ENCODE measurements around the gene AKAP1.

The AKAP1 gene, protein sequence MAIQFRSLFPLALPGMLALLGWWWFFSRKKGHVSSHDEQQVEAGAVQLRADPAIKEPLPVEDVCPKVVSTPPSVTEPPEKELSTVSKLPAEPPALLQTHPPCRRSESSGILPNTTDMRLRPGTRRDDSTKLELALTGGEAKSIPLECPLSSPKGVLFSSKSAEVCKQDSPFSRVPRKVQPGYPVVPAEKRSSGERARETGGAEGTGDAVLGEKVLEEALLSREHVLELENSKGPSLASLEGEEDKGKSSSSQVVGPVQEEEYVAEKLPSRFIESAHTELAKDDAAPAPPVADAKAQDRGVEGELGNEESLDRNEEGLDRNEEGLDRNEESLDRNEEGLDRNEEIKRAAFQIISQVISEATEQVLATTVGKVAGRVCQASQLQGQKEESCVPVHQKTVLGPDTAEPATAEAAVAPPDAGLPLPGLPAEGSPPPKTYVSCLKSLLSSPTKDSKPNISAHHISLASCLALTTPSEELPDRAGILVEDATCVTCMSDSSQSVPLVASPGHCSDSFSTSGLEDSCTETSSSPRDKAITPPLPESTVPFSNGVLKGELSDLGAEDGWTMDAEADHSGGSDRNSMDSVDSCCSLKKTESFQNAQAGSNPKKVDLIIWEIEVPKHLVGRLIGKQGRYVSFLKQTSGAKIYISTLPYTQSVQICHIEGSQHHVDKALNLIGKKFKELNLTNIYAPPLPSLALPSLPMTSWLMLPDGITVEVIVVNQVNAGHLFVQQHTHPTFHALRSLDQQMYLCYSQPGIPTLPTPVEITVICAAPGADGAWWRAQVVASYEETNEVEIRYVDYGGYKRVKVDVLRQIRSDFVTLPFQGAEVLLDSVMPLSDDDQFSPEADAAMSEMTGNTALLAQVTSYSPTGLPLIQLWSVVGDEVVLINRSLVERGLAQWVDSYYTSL

DNA sequence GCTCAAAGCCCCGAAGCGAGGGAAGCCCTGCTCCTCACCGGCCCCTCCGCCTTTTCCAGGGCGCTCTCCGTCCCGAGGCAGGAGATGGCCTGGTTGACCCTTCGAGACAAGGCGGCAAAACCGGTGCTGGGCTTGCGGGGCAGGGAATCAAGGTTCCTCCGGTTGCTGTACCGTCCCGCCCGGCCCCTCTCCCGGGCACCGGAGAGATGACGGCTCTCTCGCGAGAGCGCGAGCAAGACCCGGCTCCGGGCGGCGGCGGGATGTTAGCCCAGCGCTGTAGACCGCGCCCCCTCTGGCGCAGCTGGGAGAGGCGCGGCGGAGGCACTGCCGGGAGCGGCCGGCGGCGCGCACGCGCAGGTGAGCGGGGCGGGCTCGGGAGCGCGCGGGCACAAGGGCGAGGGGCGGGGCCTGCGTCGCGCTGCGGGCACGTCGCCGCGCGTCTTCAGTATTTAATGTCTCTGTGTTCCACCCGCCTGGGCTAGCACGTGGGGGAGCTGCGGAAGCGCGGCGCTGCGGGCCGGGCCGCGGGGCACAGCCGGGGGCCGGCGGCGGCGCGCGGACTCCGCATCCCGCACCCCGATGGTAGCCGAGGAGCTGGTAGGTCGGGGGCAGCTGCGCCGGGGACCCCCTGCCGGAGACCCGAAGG lies at the start of gene AKAP1:
AKAP1 (plus strand) TSS at position 445 of the 646 bp plus-strand sequence. CDS start 20,219 bp downstream, outside the sequence.
- DNase-seq, result peak; percentile 97

DNA sequence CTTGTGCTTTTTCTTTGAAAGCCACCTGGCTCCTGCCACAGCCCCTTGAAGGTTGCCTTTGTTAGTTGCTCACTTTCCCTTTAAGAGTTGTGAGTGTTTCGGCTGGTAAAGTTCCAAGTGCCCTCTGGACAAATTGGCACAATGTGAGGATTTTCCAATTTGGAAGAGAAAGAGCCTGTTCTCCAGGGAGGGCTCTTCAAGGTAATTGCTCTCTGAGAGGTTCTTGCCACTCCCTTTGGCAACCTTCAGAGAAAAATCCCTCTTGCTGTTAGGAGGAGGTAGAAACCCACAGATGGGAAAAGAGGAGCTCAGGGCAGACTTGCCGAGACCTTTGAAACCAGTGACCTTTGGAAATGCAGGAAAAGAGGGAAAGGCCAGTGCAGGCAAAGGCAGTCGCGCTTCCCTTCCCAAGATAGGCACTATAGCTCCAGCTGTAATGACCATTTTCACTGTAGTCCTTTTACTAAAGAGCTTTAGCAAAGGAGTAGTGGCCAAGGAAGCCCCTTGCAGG lies 49.0 kb upstream of the AKAP1 start:
- DNase-seq, result no peak

DNA sequence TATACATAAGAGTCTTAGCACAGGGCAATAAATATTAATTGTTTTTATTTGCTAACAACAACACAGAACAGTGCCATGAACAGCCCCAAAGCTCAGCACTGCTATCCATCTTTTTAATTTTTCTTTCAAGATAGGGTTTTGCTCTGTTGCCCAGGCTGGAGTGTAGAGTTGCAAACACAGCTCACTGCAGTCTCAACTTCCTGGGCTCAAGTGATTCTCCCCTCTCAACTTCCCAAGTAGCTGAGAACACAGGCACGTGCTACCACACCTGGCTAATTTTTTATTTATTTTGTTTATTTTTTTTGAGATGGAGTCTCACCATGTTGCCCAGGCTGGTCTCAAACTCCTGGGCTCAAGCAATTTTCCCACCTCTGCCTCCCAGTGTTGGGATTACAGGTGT lies 47.6 kb upstream of the AKAP1 start:
- DNase-seq, result no peak

DNA sequence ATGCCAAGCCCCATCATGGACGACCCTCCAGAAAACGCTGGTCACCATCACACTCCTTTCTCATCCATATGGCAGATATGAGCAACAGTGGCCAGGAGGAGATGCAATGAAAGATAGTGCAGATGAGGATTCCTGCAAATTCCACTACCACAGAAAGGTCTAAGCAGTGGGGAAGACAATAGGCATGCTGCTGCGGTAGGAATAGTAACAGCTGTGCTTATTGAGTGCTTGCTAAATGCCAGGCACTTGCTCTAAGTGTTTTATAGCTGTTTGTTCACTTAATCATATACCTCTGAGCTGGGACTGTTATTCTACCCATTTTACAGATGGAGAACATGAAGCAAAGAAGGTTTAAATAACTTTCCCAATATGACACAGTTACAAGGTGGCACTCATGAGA lies 46.6 kb upstream of the AKAP1 start:
- DNase-seq, result no peak

DNA sequence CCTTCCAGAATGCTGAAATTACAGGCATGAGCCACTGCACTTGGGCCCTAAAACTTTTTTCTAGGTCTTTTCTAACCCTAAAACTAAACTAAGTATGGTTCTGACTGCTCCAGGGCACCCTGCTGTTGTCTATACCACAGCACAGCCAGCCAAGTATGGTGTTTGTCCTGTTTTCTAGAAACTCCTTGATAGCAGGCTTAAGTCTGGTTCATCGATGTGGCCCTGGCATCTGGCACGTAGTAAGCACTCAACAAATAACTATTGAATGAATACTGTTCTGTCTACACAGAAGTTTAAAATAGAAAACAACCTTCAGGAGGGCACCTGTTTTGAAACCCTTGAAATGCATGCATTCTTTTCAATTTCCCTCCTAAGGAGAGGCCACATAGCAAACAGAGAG lies 44.5 kb upstream of the AKAP1 start:
- DNase-seq, result no peak

DNA sequence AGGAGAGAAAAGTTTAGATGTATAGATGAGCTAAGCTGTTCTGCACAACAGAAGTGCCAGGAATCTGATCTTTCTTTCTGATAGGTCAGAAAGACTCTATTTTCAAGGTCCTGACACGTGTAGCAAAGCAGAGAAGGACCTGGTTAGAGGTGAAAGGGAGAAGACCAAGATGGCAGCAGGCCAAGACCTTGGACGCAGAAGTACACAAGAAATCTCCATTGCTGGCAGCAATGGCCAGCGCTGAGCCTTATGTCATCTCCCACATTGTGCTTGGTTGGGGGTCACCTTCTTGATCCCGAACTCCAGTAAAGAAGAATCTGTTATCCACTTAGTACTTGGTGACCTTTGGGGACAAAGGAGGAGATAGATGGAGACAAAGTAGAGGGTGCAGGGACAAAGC lies 41.8 kb upstream of the AKAP1 start:
- DNase-seq, result no peak

DNA sequence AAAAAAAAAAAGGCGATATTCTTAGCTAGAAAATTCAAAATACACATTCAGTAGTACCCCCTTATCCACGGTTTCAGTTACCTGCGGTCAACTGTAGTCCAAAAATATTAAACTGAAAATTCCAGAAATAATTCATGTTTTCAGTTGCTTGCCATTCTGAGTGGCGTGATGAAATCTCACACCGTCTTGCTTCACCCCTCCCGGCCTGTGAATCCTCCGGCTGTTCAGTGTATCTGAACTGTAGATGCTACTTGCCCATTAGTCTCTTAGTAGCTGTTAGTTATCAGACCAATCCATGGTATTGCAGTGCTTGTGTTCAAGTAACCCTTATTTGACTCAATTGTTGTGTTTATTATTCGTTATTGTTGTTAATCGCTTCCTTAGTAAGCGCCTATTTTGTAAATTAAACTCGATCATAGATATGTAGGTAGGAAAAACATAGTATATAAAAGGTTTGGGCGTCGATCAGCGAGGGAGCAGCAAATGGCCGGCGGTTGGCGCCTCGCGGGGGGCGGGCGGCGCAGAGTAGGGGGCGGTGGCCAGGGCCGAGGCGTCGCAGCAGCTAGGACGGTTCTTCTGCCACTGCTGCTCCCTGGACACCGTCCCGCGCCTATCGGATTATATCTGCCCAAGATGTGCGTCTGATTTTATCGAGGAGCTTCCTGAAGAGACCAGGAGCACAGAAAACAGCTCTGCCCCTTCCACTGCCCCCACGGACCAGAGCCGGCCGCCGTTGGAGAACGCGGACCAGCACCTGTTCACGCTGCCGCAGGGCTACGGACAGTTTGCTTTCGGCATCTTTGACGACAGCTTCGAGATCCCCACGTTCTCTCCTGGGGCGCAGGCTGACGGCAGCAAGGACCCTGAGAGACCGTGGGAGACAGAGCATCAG lies 39.8 kb upstream of the AKAP1 start:
- no peak for DNase-seq

DNA sequence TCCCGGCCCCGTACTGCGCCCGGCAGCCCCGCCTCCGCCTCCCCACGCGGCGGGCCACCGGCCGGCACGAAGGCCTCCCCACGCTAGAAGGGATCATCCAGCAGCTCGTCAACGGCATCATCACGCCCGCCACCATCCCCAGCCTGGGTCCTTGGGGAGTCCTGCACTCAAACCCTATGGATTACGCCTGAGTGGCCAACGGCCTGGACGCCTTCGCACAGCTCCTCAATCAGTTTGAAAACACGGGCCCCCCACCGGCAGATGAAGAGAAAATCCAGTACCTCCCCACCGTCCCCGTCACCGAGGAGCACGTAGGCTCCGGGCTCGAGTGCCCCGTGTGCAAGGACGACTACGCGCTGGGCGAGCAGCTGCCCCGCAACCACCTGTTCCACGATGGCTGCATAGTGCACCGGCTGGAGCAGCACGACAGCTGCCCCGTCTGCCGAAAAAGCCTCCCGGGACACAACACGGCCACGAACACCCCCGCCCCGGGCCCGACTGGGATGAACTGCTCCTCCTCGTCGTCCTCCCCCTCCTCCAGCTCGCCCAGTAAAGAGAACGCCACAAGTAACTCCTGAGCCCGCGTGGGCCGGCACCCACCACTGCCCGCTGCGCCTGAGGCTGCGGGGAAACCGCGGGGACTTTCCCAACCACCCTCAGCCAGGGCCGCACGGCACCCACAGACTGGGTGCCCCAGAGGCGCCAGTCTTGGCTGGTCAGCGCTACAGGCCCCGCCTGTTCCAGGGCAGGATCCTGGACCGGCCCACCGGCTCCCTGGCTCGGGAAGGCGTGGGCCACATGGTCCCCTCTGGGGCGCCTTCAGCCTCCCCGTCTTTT lies 39.0 kb upstream of the AKAP1 start:
- peak; percentile 34 for DNase-seq

DNA sequence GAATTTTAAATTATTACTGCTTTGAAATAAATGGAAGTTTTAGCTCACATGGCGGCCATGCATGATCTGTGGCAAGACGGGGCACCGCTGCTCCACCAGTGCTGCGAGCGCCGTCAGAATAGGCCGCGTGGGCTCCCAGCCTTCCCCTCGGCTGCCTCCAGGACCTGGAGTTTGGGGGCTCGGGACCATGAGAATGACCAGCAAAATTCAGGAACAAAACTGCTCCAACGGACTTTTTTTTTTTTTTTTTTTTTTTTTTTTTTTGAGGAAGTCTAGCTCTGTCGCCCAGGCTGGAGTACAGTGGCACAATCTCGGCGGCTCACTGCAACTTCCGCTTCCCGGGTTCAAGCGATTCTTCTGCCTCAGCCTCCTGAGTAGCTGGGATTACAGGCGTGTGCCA lies 38.3 kb upstream of the AKAP1 start:
- no peak for DNase-seq

DNA sequence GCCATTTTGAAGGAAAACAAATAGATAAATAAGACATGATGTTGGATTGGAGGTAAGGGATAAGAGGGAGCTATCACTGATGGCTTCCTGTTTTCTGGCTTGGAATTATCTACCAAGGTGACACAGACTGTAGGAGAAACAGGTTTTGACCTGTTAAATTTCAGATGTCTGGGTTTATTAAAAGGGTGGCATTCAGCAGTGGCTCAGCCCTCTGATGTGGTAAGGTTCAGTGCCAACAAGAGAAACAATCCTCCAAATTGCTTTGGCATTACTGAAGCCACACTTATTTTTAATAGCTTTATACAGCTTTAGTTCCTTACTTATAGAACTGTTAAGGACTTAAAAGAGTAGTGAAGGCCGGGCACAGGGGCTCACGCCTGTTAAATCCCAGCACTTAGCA lies 37.0 kb upstream of the AKAP1 start:
- DNase-seq, result no peak

DNA sequence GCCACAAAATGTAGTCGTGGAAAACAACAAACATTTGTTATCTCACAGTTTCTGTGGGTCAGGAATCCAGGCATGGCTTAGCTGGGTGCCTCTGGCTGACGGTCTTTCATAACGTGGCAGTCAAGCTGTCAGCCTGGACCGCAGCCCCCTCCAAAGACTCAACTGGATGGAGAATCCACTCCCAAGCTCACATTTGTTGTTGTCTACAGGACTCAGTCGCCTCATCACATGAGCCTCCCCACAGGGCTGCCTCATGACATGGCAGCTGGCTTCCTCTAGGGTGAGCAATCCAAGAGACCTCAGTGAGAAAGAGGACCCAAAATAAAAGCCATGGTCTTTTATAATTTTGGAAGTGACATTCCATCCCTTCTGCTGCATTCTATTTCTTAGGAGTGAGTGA lies 34.7 kb upstream of the AKAP1 start:
- no peak for DNase-seq

DNA sequence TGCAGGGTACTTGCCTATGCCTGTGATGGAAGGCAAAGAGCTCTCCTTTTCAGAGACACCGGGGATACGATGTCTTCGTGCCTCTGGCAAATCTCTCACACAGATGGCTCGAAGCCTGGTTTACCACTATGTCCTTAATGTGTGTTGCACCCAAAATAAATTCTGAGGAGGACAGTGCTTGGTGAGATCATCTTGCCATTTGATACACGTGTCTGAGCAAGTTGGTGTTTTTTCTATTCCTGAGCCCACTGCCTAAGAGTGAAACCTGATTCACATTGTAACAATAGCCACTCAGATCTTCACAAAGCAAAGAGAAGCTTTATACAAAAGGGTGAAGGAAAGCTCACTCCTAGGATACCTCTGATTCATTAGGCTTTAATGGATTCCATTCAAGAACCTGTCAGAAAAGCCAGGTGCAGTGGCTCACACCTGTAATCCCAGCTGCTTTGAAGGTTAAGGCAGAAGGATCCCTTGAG lies 33.1 kb upstream of the AKAP1 start:
- DNase-seq, result no peak

DNA sequence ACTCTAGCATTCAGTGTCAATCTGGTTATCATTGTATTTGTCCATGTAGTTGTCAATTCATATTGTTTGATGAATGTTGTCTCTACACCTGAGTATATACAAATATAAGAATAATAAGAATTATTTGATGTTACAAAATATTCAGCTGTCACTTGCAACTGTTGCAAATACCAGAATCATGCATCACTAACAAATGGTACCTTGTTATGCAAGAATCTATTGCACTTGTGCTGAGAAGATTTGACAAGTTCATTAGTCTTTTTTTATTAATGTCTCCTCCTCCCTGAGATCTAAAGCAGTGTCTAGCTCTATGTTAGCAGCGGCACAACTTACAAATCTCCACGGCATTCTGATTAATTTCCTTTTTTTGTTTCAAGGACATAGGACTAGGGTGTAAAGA lies 22.2 kb upstream of the AKAP1 start:
- no peak for DNase-seq

DNA sequence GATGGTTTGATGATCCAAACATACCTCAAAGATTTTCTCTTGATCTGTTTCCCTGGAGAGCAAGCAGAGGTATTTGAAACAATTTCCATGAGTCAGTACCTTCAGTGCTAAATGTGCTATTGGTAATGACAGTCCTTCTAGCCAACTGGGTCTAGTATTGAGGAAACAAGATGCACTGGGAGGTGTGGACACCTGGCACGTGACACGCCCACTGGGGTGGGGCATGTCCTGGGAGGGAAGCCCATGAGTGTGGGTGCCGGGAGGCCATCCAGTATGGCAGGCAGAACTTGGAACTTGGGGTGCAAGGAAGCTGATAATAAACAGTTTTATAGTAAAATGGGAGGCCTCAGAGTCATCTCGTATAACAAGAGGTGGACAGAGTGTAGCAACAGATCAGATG lies 17.9 kb upstream of the AKAP1 start:
- no peak for DNase-seq

DNA sequence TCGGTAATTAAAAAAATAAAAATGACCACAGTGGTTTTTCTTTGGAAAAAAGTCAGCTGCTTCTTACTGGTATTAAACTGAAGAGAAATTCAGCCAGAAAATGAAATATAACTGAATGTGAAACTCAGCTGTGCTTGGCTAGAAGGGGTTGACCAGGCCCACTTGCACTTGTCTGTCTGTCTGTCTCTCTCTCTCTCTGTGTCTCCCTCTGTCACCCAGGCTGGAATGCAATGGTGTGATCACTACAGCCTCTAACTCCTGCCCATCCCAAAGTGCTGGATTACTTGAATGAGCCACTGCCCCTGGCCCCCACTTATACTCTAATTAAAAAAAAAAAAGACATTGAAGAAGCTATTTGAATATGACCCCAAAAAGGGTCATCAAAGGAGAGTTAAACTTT lies 17.3 kb upstream of the AKAP1 start:
- no peak for DNase-seq

DNA sequence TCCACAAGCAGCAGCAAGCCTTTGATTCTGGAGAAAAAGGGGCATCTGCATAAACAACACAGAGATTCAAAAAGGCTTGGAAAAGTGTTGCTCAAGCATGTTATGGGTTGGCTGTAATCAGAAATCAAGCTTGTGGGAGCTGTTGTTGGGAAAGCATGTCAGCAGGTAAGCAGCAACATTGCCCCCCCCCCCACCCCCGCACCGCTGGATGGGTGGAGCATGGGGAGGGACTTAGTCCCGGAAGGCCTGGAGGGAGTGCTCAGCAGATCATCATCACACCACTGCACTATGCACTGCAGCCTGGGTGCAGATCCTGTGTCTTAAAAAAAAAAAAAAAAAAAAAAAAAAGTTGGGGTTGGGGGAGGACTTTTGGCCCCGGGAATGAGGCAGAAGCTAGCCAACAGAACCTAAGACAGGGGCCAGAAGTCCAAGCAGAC lies 16.8 kb upstream of the AKAP1 start:
- DNase-seq, result no peak

DNA sequence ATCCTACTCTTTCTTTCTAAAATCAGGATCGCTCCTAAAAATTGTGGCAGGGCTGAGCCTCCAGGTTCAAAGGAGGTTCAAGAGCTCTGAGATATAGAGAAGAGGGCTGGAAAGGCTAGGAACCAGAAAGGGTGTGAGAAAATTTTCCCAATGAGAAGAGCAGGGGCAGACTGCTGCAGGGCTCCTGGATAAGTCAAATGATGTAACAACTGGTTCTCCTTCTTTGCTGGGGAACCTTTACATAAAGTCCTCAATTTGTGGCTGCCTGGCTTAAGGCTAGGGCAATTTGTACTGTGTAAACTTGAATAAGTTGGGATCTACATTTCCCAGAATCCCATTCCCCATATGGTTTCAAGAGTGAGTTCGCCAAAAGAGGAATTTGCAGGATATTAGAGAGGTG lies 16.3 kb upstream of the AKAP1 start:
- DNase-seq, result no peak

DNA sequence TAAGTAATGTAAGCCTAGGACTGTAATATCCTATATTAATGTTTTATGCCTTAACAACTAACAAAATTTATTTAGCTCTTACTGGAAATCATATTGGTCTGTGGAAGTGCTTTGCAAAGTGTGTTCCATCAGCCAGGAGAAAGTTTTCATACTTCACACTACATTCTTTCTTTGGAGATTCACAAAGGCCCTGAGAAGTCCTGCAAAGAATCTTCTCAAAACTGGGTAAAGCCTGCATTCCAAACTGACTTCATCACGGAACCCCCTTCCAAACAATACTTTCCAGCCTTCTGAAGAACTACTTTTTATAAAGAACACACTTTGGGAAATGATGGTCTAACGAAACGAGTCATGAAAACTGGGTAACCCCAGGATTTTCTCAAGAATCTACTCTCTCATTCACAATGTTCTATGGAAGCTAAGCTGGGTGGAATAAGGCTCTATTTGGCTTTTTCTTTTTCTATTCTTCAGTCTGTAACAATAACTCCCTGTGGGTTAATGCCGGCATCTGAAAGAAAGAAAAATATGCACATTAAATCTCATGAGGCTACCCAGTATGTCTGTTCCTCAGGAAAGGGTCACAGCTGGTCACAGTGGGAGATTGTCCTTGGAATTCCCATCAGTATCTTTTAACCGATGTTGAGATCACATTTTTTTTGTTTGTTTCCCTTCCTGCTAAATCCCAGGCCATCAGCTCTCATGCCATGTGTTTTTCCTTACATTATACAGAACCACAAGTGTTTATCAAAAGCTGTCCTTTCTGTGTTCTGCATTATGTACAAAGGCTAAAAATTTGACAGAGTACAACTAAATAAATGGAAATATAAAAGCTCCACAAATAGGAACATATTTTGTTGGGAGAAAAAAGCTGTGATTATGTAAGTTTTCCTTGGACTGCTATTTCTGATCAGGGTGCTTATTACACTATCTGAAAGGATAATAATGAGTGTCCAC lies 12.8 kb upstream of the AKAP1 start:
- DNase-seq, result no peak

DNA sequence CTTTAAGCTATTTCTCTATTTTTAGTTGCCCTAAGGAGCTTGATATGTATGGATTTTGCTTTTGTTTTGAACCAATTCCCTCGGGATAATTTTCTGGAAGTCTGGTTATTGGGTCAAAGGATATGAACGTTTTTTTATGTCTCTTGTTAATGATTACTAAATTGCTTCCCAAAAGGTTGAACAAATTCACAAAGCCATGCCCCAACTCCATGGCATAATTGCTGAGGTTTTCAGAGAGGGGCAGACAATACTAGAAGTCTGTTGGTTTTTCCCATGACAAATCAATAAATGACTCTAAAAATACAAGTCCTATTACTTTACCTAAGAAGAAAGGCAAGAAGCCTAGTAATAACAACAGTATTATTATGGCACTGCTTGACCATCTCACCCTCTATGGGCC lies 11.4 kb upstream of the AKAP1 start:
- DNase-seq, result no peak

DNA sequence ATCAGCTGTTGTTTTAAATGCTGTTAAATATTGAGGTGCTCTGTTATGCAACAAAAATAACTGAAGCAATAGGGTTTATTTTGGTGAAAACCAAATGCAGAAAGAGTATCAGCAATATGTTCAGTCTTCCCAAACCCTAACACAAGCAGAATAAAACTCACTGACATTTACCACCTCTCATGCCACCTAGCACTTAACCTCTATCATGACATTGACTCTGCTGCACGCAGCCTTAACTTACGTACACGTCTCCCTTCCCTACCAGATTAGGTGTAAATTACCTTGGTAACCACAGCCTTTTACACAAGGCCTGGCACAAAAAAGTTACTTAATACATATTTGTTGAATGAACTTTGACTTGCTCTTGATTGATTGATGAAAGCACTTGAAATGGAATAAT lies 9.9 kb upstream of the AKAP1 start:
- DNase-seq, result no peak

Measured in activated T-cell treated with anti-CD3 and anti-CD28 coated beads, Interleukin-2, amount 50 U/mL, for 1 hour (primary cell).